SK-N-SH (cell line): ENCODE results near the gene WWOX. TPM values are rescaled to one million over a fixed set of nuclear protein-coding genes. Genes with fewer than 3 reads are reported as not detected.

Experiments
- CTCF ChIA-PET: fragments of 300-600, 350-600 bp; formaldehyde crosslinking; extraction: SDS; loops from one replicate; lab custom pipeline; 2021; lab: Yijun Ruan, JAX
- POLR2A ChIA-PET: fragments of 350-600 bp; sonication (Branson Sonifier 250); formaldehyde crosslinking; extraction: SDS; loops from one replicate; lab custom pipeline; 2020; ENCODE audit warnings: antibody characterized with exemption, inconsistent platforms; lab: Yijun Ruan, JAX
- DNase-seq: peaks from one replicate; pipeline ENCODE4 v3.0.0; 2012
- H2AFZ ChIP-seq: fragments of 200-600 bp; sonication (generic); 2 replicates; pipeline ENCODE4 v1.8.1; 2016; ENCODE audit warnings: antibody characterized with exemption, mild to moderate bottlenecking, low read depth
- H3F3A ChIP-seq: fragments of 200-600 bp; sonication (generic); replicated peaks from 2 replicates; pipeline ENCODE3; 2016; ENCODE audit warnings: antibody characterized with exemption, mild to moderate bottlenecking; ENCODE audit not compliant: insufficient read depth
- H3K27ac ChIP-seq, 2 experiments: fragments of 200-500 bp in 1 of 2; fragments of 200-600 bp in 1 of 2; sonication (Bioruptor generic) in 1 of 2; sonication (generic), shearing (Covaris generic) in 1 of 2; 2 replicates each; pipeline versions ENCODE4 v1.5.1 to v1.6.1; 2014 to 2016; ENCODE audit warnings: low read depth in 2 of 2, inconsistent platforms in 1 of 2, low read length in 1 of 2, mild to moderate bottlenecking in 1 of 2, mixed read lengths in 1 of 2
- H3K27me3 ChIP-seq: fragments of 200-600 bp; sonication (generic), shearing (Covaris generic); 2 replicates; pipeline ENCODE4 v1.6.1; 2016; ENCODE audit warnings: mixed run types; ENCODE audit not compliant: insufficient read depth
- H3K36me3 ChIP-seq, 2 experiments: fragments of 200-500 bp in 1 of 2; fragments of 200-600 bp in 1 of 2; sonication (Bioruptor generic) in 1 of 2; sonication (generic) in 1 of 2; replicated peaks in 1 of 2; 2 replicates each; pipeline versions ENCODE3 to v1.5.1; 2014 to 2016; ENCODE audit warnings: low read length in 1 of 2, mild to moderate bottlenecking in 1 of 2; ENCODE audit not compliant: insufficient read depth in 2 of 2, control insufficient read depth in 1 of 2
- H3K4me1 ChIP-seq, 2 experiments: fragments of 200-500 bp in 1 of 2; fragments of 200-600 bp in 1 of 2; sonication (Bioruptor generic) in 1 of 2; sonication (generic), shearing (Covaris generic) in 1 of 2; 2 replicates each; pipeline versions ENCODE4 v1.5.1 to v1.6.1; 2014 to 2016; ENCODE audit warnings: low read depth in 1 of 2, low read length in 1 of 2, mixed run types in 1 of 2; ENCODE audit not compliant: insufficient read depth in 2 of 2, control insufficient read depth in 1 of 2
- H3K4me2 ChIP-seq: fragments of 200-600 bp; sonication (generic), shearing (Covaris generic); 2 replicates; pipeline ENCODE4 v1.6.1; 2017; ENCODE audit warnings: mixed run types
- H3K4me3 ChIP-seq, 2 experiments: fragments of 200-500 bp in 1 of 2; fragments of 200-600 bp in 1 of 2; sonication (Bioruptor generic) in 1 of 2; sonication (generic), shearing (Covaris generic) in 1 of 2; 2 replicates each; pipeline versions ENCODE4 v1.5.1 to v1.8.1; 2014 to 2016; ENCODE audit warnings: low read depth in 2 of 2, inconsistent platforms in 1 of 2, low read length in 1 of 2, mild to moderate bottlenecking in 1 of 2, mixed read lengths in 1 of 2, moderate library complexity in 1 of 2
- H3K79me2 ChIP-seq: fragments of 200-600 bp; sonication (generic); 2 replicates; pipeline ENCODE4 v1.8.1; 2017; ENCODE audit warnings: mild to moderate bottlenecking; ENCODE audit not compliant: insufficient read depth
- H3K9ac ChIP-seq: fragments of 200-600 bp; sonication (generic); 2 replicates; pipeline ENCODE4 v1.6.1; 2017; ENCODE audit warnings: mixed run types
- H3K9me2 ChIP-seq: fragments of 200-600 bp; sonication (generic); 2 replicates; pipeline ENCODE4 v1.6.1; 2017; ENCODE audit warnings: mixed run types
- H3K9me3 ChIP-seq: fragments of 200-600 bp; sonication (generic); 2 replicates; pipeline ENCODE4 v1.6.1; 2017; ENCODE audit warnings: mixed run types, mild to moderate bottlenecking, moderate library complexity
- H4K20me1 ChIP-seq: fragments of 200-600 bp; sonication (generic); 2 replicates; pipeline ENCODE4 v1.6.1; 2017; ENCODE audit warnings: mild to moderate bottlenecking, mixed run types; ENCODE audit not compliant: insufficient read depth
- EP300 ChIP-seq, 2 experiments: IDR thresholded peaks; 2 replicates each; pipeline versions ENCODE4 v1.4.0 to v1.6.1; 2012; ENCODE audit warnings: borderline replicate concordance in 1 of 2, low read depth in 1 of 2, low read length in 1 of 2
- RFX5 ChIP-seq: IDR thresholded peaks from 2 replicates; pipeline ENCODE4 v1.6.1; 2012; ENCODE audit warnings: mild to moderate bottlenecking, improper control_type of control experiment, low read length
- WGBS: methylation state at CpG from one replicate; pipeline ENCODE4 v1.1.6; 2017; ENCODE audit warnings: low lambda C conversion rate; 5-methylcytosine and 5-hydroxymethylcytosine counted together
- polyA plus RNA-seq, 3 experiments: library from polyadenylated mRNA; depleted of rRNA; stranded (reverse); fragments of >200 nt; gene quantifications; 2 replicates each; pipeline ENCODE4 v1.2.3, GENCODE V29; 2012
- TF ChIP-seq, protein P1 (sequence below): fragments of 200-600 bp; sonication (generic); IDR thresholded peaks from 2 replicates; pipeline ENCODE4 v1.6.1; 2017; ENCODE audit warnings: antibody characterized with exemption, mild to moderate bottlenecking, moderate library complexity
- TF ChIP-seq, protein P2 (sequence below): IDR thresholded peaks from 2 replicates; pipeline ENCODE4; 2012
- TF ChIP-seq, protein P3 (sequence below): IDR thresholded peaks from 2 replicates; pipeline ENCODE4 v1.4.0; 2012; ENCODE audit warnings: low read depth, borderline replicate concordance

Gene WWOX
- polyA plus RNA-seq, 1 of the 3 experiments (the other 2 are of a cell fraction) = 10.8 TPM

DNA sequence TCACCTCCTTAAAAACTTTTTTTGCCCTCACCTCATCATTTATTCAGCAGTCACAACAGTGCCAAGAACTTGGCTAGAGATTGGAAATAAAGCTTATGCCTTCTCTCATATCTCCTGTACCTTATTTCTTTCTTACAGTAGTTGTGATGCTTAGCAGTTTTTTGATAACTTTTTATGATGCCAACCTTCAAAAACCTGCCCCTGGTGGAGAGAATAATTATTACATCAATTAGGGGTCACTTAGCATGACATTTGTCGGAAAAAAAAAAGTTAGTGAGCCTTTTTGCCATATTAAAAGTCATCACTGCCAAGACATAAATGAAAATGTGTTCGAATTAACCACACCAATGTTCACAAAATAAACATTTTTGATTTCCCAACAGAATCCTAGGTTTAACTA lies 296.6 kb downstream of the WWOX start:
- no peak overlapping the region for H3K4me3 ChIP-seq
- H3F3A ChIP-seq = no peaks in the 10 kb centered on the region
- no peaks in the 10 kb centered on the region for H3K36me3 ChIP-seq
- POLR2A ChIA-PET = no interaction called here
- CTCF ChIA-PET = interaction anchor here (1.2 to 2.0 kb wide), 4 partner anchors 11 to 90 kb away, joined by 3 to 5 read pairs (median 4); no protein-coding TSS in a partner anchor
- DNase-seq = peak; percentile 4
- H3K27me3 ChIP-seq = no peaks in the 10 kb centered on the region
- H3K79me2 ChIP-seq = no peaks in the 10 kb centered on the region
- H3K4me1 ChIP-seq = no peaks in the 10 kb centered on the region
- WGBS = 60% methylated on average over 2 of the region's 2 CpGs
- no peak overlapping the region for H3K9ac ChIP-seq
- no peaks in the 10 kb centered on the region for H3K9me2 ChIP-seq
- no peak overlapping the region for H3K27ac ChIP-seq
- TF ChIP-seq, protein P1, sequence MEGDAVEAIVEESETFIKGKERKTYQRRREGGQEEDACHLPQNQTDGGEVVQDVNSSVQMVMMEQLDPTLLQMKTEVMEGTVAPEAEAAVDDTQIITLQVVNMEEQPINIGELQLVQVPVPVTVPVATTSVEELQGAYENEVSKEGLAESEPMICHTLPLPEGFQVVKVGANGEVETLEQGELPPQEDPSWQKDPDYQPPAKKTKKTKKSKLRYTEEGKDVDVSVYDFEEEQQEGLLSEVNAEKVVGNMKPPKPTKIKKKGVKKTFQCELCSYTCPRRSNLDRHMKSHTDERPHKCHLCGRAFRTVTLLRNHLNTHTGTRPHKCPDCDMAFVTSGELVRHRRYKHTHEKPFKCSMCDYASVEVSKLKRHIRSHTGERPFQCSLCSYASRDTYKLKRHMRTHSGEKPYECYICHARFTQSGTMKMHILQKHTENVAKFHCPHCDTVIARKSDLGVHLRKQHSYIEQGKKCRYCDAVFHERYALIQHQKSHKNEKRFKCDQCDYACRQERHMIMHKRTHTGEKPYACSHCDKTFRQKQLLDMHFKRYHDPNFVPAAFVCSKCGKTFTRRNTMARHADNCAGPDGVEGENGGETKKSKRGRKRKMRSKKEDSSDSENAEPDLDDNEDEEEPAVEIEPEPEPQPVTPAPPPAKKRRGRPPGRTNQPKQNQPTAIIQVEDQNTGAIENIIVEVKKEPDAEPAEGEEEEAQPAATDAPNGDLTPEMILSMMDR = peak; percentile 57
- TF ChIP-seq, protein P2, sequence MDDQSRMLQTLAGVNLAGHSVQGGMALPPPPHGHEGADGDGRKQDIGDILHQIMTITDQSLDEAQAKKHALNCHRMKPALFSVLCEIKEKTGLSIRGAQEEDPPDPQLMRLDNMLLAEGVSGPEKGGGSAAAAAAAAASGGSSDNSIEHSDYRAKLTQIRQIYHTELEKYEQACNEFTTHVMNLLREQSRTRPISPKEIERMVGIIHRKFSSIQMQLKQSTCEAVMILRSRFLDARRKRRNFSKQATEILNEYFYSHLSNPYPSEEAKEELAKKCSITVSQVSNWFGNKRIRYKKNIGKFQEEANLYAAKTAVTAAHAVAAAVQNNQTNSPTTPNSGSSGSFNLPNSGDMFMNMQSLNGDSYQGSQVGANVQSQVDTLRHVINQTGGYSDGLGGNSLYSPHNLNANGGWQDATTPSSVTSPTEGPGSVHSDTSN = no peak
- no peaks in the 10 kb centered on the region for H4K20me1 ChIP-seq
- no peak overlapping the region for H3K4me2 ChIP-seq
- H2AFZ ChIP-seq = no peak overlapping the region
- no peaks in the 10 kb centered on the region for H3K9me3 ChIP-seq

DNA sequence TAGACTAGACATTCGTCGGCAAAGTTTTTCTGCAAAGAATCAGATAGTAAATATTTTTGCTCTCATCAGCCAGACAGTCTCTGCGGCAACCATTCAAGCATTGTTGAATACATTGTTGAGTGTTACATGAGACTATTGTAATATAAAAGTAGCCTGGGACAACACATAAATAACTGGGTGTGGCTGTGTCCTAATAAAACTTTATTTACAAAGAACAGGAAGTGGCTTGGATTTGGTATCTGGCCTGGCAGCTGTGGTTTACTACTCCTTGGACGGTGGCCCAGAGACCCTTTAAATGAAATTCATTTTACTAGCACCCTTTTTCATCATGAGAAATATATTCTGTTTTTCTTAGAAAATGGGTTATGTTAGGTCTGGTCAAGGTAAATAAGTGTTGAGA lies 297.2 kb downstream of the WWOX start:
- no peak overlapping the region for H3K9ac ChIP-seq
- H3K27me3 ChIP-seq = no peaks in the 10 kb centered on the region
- H3K4me1 ChIP-seq = no peaks in the 10 kb centered on the region
- H3K4me2 ChIP-seq = no peak overlapping the region
- no peaks in the 10 kb centered on the region for H3K36me3 ChIP-seq
- ChIA-PET POLR2A (no interaction called here), CTCF (interaction anchor here (1.2 to 2.0 kb wide), 3 partner anchors 12 to 90 kb away, joined by 4 to 5 read pairs (median 5); no protein-coding TSS in a partner anchor)
- 85% methylated on average over 4 of the region's 4 CpGs for WGBS
- H3K9me3 ChIP-seq = no peaks in the 10 kb centered on the region
- H3K27ac ChIP-seq = no peak overlapping the region
- H3K4me3 ChIP-seq = no peak overlapping the region
- H3F3A ChIP-seq = no peaks in the 10 kb centered on the region
- H3K79me2 ChIP-seq = no peaks in the 10 kb centered on the region
- H3K9me2 ChIP-seq = no peaks in the 10 kb centered on the region
- DNase-seq = no peak
- H4K20me1 ChIP-seq = no peaks in the 10 kb centered on the region
- H2AFZ ChIP-seq = no peak overlapping the region
- no peak for TF ChIP-seq RFX5
- TF ChIP-seq, protein P1 = no peak
- TF ChIP-seq, protein P2 = no peak
- TF ChIP-seq EP300 (IDR thresholded peaks at IDR 0.05; ENCODE audit: borderline replicate concordance in 1 of 2, low read depth in 1 of 2, low read length in 1 of 2) = no peak
- TF ChIP-seq, protein P3, sequence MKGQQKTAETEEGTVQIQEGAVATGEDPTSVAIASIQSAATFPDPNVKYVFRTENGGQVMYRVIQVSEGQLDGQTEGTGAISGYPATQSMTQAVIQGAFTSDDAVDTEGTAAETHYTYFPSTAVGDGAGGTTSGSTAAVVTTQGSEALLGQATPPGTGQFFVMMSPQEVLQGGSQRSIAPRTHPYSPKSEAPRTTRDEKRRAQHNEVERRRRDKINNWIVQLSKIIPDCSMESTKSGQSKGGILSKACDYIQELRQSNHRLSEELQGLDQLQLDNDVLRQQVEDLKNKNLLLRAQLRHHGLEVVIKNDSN = no peak
- TF ChIP-seq, all 33 proteins: peak for 0
